GM10266 (cell line): Measurements from ENCODE around the gene XIRP2.

ENCODE experiments used
- DNase-seq: peaks from one replicate; pipeline ENCODE4 v3.0.0; 2012; ENCODE audit errors: extremely low spot score
- CTCF ChIP-seq: IDR thresholded peaks from 2 replicates; pipeline ENCODE4 v1.5.1; 2012; ENCODE audit warnings: mild to moderate bottlenecking, low read depth; ENCODE audit not compliant: control insufficient read depth, insufficient read depth; ENCODE audit errors: missing control alignments

Gene XIRP2

GRCh38 chr2:166960702-166961270 is 72.5 kb downstream of the XIRP2 start:
- DNase-seq, result no peak
- no peak for TF ChIP-seq CTCF

- no peak for DNase-seq
- TF ChIP-seq CTCF, result no peak
These were observed 73.7 kb downstream of the XIRP2 start for GRCh38 chr2:166961933-166962332.

- no peak for TF ChIP-seq CTCF
- no peak for DNase-seq
These were observed 81.2 kb downstream of the XIRP2 start for GRCh38 chr2:166969486-166969885.

GRCh38 chr2:166972002-166972401 is 83.7 kb downstream of the XIRP2 start:
- no peak for TF ChIP-seq CTCF
- no peak for DNase-seq

GRCh38 chr2:166972418-166972817 is 84.1 kb downstream of the XIRP2 start:
- no peak for DNase-seq
- no peak for TF ChIP-seq CTCF

- DNase-seq, result no peak
These were observed 95.9 kb downstream of the XIRP2 start for GRCh38 chr2:166984188-166984587.

More at GRCh38 chr2:166984188-166984587, 95.9 kb downstream of the XIRP2 start:
- no peak for TF ChIP-seq CTCF
